ENCODE data around the gene FAHD1.
"Not testable (repeated sequence)": the region's sequence is repeated elsewhere in the genome, so short reads cannot be mapped to it uniquely, and the experiment has no call there.

The FAHD1 gene

GRCh38 chr16:1791256-1791942 lies 35.6 kb upstream of the FAHD1 start:
- TF ChIP-seq CTCF (IDR thresholded peaks at IDR 0.05; ENCODE audit: low read depth, low read length), result no peak

GRCh38 chr16:1791943-1792812 lies 34.8 kb upstream of the FAHD1 start:
- no peak for DNase-seq (ENCODE audit: extremely low read depth, low read depth)
- TF ChIP-seq CTCF (IDR thresholded peaks at IDR 0.05; ENCODE audit: low read depth, low read length), result no peak

More at GRCh38 chr16:1791256-1791942, 35.6 kb upstream of the FAHD1 start:
- DNase-seq (ENCODE audit: extremely low read depth, low read depth), result no peak

- no peak for TF ChIP-seq CTCF (IDR thresholded peaks at IDR 0.05; ENCODE audit: low read depth, low read length)
- DNase-seq (ENCODE audit: extremely low read depth, low read depth), result no peak
These were observed 34.0 kb upstream of the FAHD1 start for GRCh38 chr16:1792836-1793577.

- no peak for DNase-seq (ENCODE audit: extremely low read depth, low read depth)
- TF ChIP-seq CTCF (IDR thresholded peaks at IDR 0.05; ENCODE audit: low read depth, low read length), result no peak
These were observed 33.3 kb upstream of the FAHD1 start, which contains the start of gene IGFALS for GRCh38 chr16:1793578-1794220. Gene IGFALS (minus strand): TSS chr16:1793705. CDS start chr16:1793652, 53 bp downstream.

- DNase-seq (ENCODE audit: extremely low read depth, low read depth), result no peak
- TF ChIP-seq CTCF (IDR thresholded peaks at IDR 0.05; ENCODE audit: low read depth, low read length), result no peak
These were observed 32.7 kb upstream of the FAHD1 start for GRCh38 chr16:1794221-1794871.

GRCh38 chr16:1794908-1795666 lies 31.9 kb upstream of the FAHD1 start:
- TF ChIP-seq CTCF (IDR thresholded peaks at IDR 0.05; ENCODE audit: low read depth, low read length), result no peak
- no peak for DNase-seq (ENCODE audit: extremely low read depth, low read depth)

- not testable (repeated sequence) for DNase-seq (ENCODE audit: extremely low read depth, low read depth)
These were observed 27.7 kb upstream of the FAHD1 start for GRCh38 chr16:1799263-1799662.

Data from AG09319 (cell line).